WTC11 (cell line): ENCODE data around the gene ZNF664. TPM values are rescaled to one million over a fixed set of nuclear protein-coding genes. Genes with fewer than 3 reads are reported as not detected.

Experiments used
- ATAC-seq: fragments of 200-7000 bp; cut with Tn5 transposase; 2 replicates; pipeline ENCODE4 v1.10.0; 2021; ENCODE audit warnings: mild to moderate bottlenecking, moderate library complexity
- CTCF ChIA-PET: fragments of 300-600 bp; sonication (Branson Sonifier 250); formaldehyde crosslinking; loops from one replicate; lab custom pipeline; 2021; ENCODE audit warnings: antibody characterized with exemption; lab: Charles Lee
- POLR2A ChIA-PET: fragments of 350-600 bp; sonication (Branson Sonifier 250); formaldehyde crosslinking; loops from one replicate; lab custom pipeline; 2021; ENCODE audit warnings: antibody characterized with exemption; lab: Charles Lee
- DNase-seq: peaks from one replicate; pipeline ENCODE4 v3.0.0; 2021; ENCODE audit warnings: low spot score
- H3K27ac Mint-ChIP-seq: 2 replicates; pipeline ENCODE4 v1.8.0; 2021; ENCODE audit warnings: mixed read lengths
- H3K27me3 Mint-ChIP-seq: 2 replicates; pipeline ENCODE4 v1.8.0; 2021; ENCODE audit warnings: low read depth, mild to moderate bottlenecking, moderate library complexity, mixed read lengths
- H3K36me3 Mint-ChIP-seq: 2 replicates; pipeline ENCODE4 v1.8.0; 2021; ENCODE audit warnings: mixed read lengths
- H3K4me1 Mint-ChIP-seq: 2 replicates; pipeline ENCODE4 v1.8.0; 2022; ENCODE audit warnings: mixed read lengths
- H3K4me3 Mint-ChIP-seq: 2 replicates; pipeline ENCODE4 v1.8.0; 2021; ENCODE audit warnings: mild to moderate bottlenecking, moderate library complexity, mixed read lengths
- H3K9me3 Mint-ChIP-seq: 2 replicates; pipeline ENCODE4 v1.8.0; 2021; ENCODE audit warnings: mixed read lengths
- CBFB ChIP-seq: sonication (generic); formaldehyde crosslinking; IDR thresholded peaks from 2 replicates; pipeline ENCODE4 v1.8.1; 2022; ENCODE audit warnings: mild to moderate bottlenecking, low read depth, missing genetic modification reagents
- CDX4 ChIP-seq: fragments of 250-450 bp; sonication (Bioruptor Pico); IDR thresholded peaks from 2 replicates; pipeline ENCODE4 v1.9.0; 2021; ENCODE audit warnings: moderate library complexity, mild to moderate bottlenecking, inconsistent platforms, borderline replicate concordance
- E2F1 ChIP-seq: sonication (generic); formaldehyde crosslinking; IDR thresholded peaks from 2 replicates; pipeline ENCODE4 v1.8.0; 2022; ENCODE audit warnings: mild to moderate bottlenecking, missing genetic modification reagents
- FOXP4 ChIP-seq: sonication (generic); formaldehyde crosslinking; IDR thresholded peaks from 2 replicates; pipeline ENCODE4 v1.8.0; 2022; ENCODE audit warnings: mild to moderate bottlenecking, missing genetic modification reagents
- GTF2I ChIP-seq: fragments of 250-450 bp; sonication (Bioruptor Pico); conservative IDR thresholded peaks from 2 replicates; pipeline ENCODE4 v1.4.0; 2021; ENCODE audit warnings: mild to moderate bottlenecking
- IRF1 ChIP-seq: sonication (generic); formaldehyde crosslinking; IDR thresholded peaks from 2 replicates; pipeline ENCODE4 v1.8.0; 2023; ENCODE audit warnings: missing genetic modification reagents
- KAT7 ChIP-seq: sonication (generic); formaldehyde crosslinking; IDR thresholded peaks from 2 replicates; pipeline ENCODE4 v1.8.1; 2023; ENCODE audit warnings: missing genetic modification reagents, mild to moderate bottlenecking, borderline replicate concordance
- MAX ChIP-seq: sonication (generic); formaldehyde crosslinking; IDR thresholded peaks from 2 replicates; pipeline ENCODE4 v1.8.0; 2022; ENCODE audit warnings: mild to moderate bottlenecking, missing genetic modification reagents
- RORB ChIP-seq: fragments of 250-450 bp; sonication (Bioruptor Pico); IDR thresholded peaks from 2 replicates; pipeline ENCODE4 v1.9.0; 2021; ENCODE audit warnings: mild to moderate bottlenecking
- STAT6 ChIP-seq: sonication (generic); formaldehyde crosslinking; conservative IDR thresholded peaks from 2 replicates; pipeline ENCODE4 v1.8.1; 2023; ENCODE audit warnings: mild to moderate bottlenecking, low read depth, missing genetic modification reagents, moderate library complexity
- TCF7 ChIP-seq: sonication (generic); formaldehyde crosslinking; IDR thresholded peaks from 2 replicates; pipeline ENCODE4 v1.8.0; 2022; ENCODE audit warnings: mild to moderate bottlenecking, low read depth, missing genetic modification reagents, moderate library complexity
- ZBTB21 ChIP-seq: sonication (generic); formaldehyde crosslinking; IDR thresholded peaks from 2 replicates; pipeline ENCODE4 v1.8.1; 2023; ENCODE audit warnings: mild to moderate bottlenecking, missing genetic modification reagents, borderline replicate concordance
- ZNF121 ChIP-seq: sonication (generic); formaldehyde crosslinking; IDR thresholded peaks from 2 replicates; pipeline ENCODE4 v1.8.0; 2023; ENCODE audit warnings: missing genetic modification reagents
- ZNF219 ChIP-seq: sonication (generic); formaldehyde crosslinking; IDR thresholded peaks from 2 replicates; pipeline ENCODE4 v1.8.0; 2023; ENCODE audit warnings: missing genetic modification reagents, mild to moderate bottlenecking, borderline replicate concordance
- ZNF281 ChIP-seq: sonication (generic); formaldehyde crosslinking; IDR thresholded peaks from 2 replicates; pipeline ENCODE4 v1.8.0; 2023; ENCODE audit warnings: mild to moderate bottlenecking, missing genetic modification reagents
- ZNF317 ChIP-seq: sonication (generic); formaldehyde crosslinking; IDR thresholded peaks from 2 replicates; pipeline ENCODE4 v1.8.1; 2023; ENCODE audit warnings: low read depth, mild to moderate bottlenecking, moderate library complexity, missing genetic modification reagents, borderline replicate concordance
- ZNF425 ChIP-seq: fragments of 250-450 bp; sonication (Bioruptor Pico); conservative IDR thresholded peaks from 2 replicates; pipeline ENCODE4 v1.9.0; 2021; ENCODE audit warnings: mild to moderate bottlenecking
- total RNA-seq: library from RNA; stranded (reverse); gene quantifications from 3 replicates; pipeline ENCODE4 v1.2.3, GENCODE V29; 2021

The ZNF664 gene
- total RNA-seq, 1 experiment from 2014 or later, result 61.7 TPM

- H3K27me3 Mint-ChIP-seq, result peaks cover 8% of the 10 kb centered on the region
- H3K4me1 Mint-ChIP-seq, result peaks cover 8% of the 10 kb centered on the region
- POLR2A ChIA-PET, result no interaction called here
- H3K27ac Mint-ChIP-seq, result no peak overlapping the region
- ATAC-seq, result peak; percentile 94
- H3K36me3 Mint-ChIP-seq, result peaks cover 8% of the 10 kb centered on the region; the same call in 1 of the 2 replicates
- H3K9me3 Mint-ChIP-seq, result peaks cover 24% of the 10 kb centered on the region
- H3K4me3 Mint-ChIP-seq, result no peak overlapping the region
- DNase-seq, result peak; percentile 51
- no peak for TF ChIP-seq ZNF317 (CRISPR knock-in tag)
- TF ChIP-seq MAX (CRISPR knock-in tag), result 0 out of 2 replicates have a peak, but pooled peaks have one; percentile 36
- CTCF ChIA-PET, result interaction anchor here (0.9 to 1.6 kb wide), 4 partner anchors 11 to 120 kb away, joined by 3 to 6 read pairs (median 4); no protein-coding TSS in a partner anchor
These were observed 52.6 kb downstream of the ZNF664 start for GRCh38 chr12:124025661-124026060.

- H3K4me1 Mint-ChIP-seq, result peaks cover 8% of the 10 kb centered on the region
- H3K36me3 Mint-ChIP-seq, result peaks cover 8% of the 10 kb centered on the region; the same call in 1 of the 2 replicates
- H3K27ac Mint-ChIP-seq, result no peak overlapping the region
- peaks cover 8% of the 10 kb centered on the region for H3K27me3 Mint-ChIP-seq
- DNase-seq (no peak), ATAC-seq (no peak)
- no peak overlapping the region for H3K4me3 Mint-ChIP-seq
- ChIA-PET POLR2A (no interaction called here), CTCF (no interaction called here)
- H3K9me3 Mint-ChIP-seq, result peaks cover 22% of the 10 kb centered on the region
- no peak for TF ChIP-seq IRF1
- no peak for TF ChIP-seq ZNF281 (CRISPR knock-in tag)
- no peak for TF ChIP-seq GTF2I (CRISPR knock-in tag)
- no peak for TF ChIP-seq ZNF425
- no peak for TF ChIP-seq ZNF219 (CRISPR knock-in tag)
- TF ChIP-seq STAT6, result no peak
- TF ChIP-seq CBFB (CRISPR knock-in tag), result no peak
- TF ChIP-seq FOXP4 (CRISPR knock-in tag), result no peak
- TF ChIP-seq ZNF121 (CRISPR knock-in tag), result no peak
- TF ChIP-seq E2F1 (CRISPR knock-in tag), result no peak
- no peak for TF ChIP-seq TCF7 (CRISPR knock-in tag)
- TF ChIP-seq RORB (CRISPR knock-in tag), result no peak
- TF ChIP-seq ZBTB21, result no peak
- TF ChIP-seq KAT7 (CRISPR knock-in tag), result no peak
- TF ChIP-seq CDX4 (CRISPR knock-in tag), result no peak
These were observed 54.0 kb downstream of the ZNF664 start for GRCh38 chr12:124026755-124027745.
